Effector CD8-positive, alpha-beta T cell (primary cell): ENCODE data around the gene NAV2.
"Not testable (repeated sequence)": the region's sequence is repeated elsewhere in the genome, so short reads cannot be mapped to it uniquely, and the experiment has no call there.

Experiments used
- DNase-seq: peaks from one replicate; lab custom pipeline; 2025; lab: John Stamatoyannopoulos, UW

Gene NAV2

GRCh38 chr11:20113149-20113438 lies 400.5 kb downstream of the NAV2 start:
- DNase-seq, result no peak

- no peak for DNase-seq
These were observed 402.0 kb downstream of the NAV2 start for GRCh38 chr11:20114588-20114987.

- DNase-seq, result no peak
These were observed 404.2 kb downstream of the NAV2 start for GRCh38 chr11:20116825-20117224.

GRCh38 chr11:20117291-20117690 lies 404.7 kb downstream of the NAV2 start:
- DNase-seq, result no peak

GRCh38 chr11:20118209-20118608 lies 405.6 kb downstream of the NAV2 start:
- DNase-seq, result no peak

- no peak for DNase-seq
These were observed 406.7 kb downstream of the NAV2 start for GRCh38 chr11:20119315-20119714.

- DNase-seq, result no peak
These were observed 407.7 kb downstream of the NAV2 start for GRCh38 chr11:20120134-20120925.

GRCh38 chr11:20122131-20122530 lies 409.5 kb downstream of the NAV2 start:
- no peak for DNase-seq

- no peak for DNase-seq
These were observed 413.3 kb downstream of the NAV2 start for GRCh38 chr11:20125927-20126326.

- DNase-seq, result no peak
These were observed 414.1 kb downstream of the NAV2 start for GRCh38 chr11:20126724-20127123.

GRCh38 chr11:20127671-20128527 lies 415.3 kb downstream of the NAV2 start:
- peak; percentile 61 for DNase-seq

- not testable (repeated sequence) for DNase-seq
These were observed 415.8 kb downstream of the NAV2 start for GRCh38 chr11:20128528-20128825.

- DNase-seq, result no peak
These were observed 417.0 kb downstream of the NAV2 start for GRCh38 chr11:20129665-20130064.

GRCh38 chr11:20131788-20132666 lies 419.4 kb downstream of the NAV2 start:
- DNase-seq, result no peak

GRCh38 chr11:20132667-20133039 lies 420.0 kb downstream of the NAV2 start:
- DNase-seq, result no peak

GRCh38 chr11:20134991-20135736 lies 422.5 kb downstream of the NAV2 start:
- DNase-seq, result no peak

GRCh38 chr11:20137637-20138036 lies 425.0 kb downstream of the NAV2 start:
- no peak for DNase-seq

- DNase-seq, result no peak
These were observed 426.1 kb downstream of the NAV2 start for GRCh38 chr11:20138707-20139106.

- DNase-seq, result no peak
These were observed 441.7 kb downstream of the NAV2 start for GRCh38 chr11:20154381-20154780.

- no peak for DNase-seq
These were observed 443.1 kb downstream of the NAV2 start for GRCh38 chr11:20155683-20156279.

- DNase-seq, result peak; percentile 17
These were observed 443.7 kb downstream of the NAV2 start for GRCh38 chr11:20156280-20156875.
